SU-DHL-6 (cell line): ENCODE results near the gene VAMP1.
A peak's percentile ranks its signal among the peaks of the same experiment; 100 is the strongest.

Source experiments
- H2AFZ ChIP-seq: fragments of 200-600 bp; sonication (generic); 2 replicates; pipeline ENCODE4 v1.6.1; 2014; ENCODE audit warnings: low read depth, mild to moderate bottlenecking, moderate library complexity, mixed read lengths, antibody characterized with exemption, low read length; ENCODE audit not compliant: severe bottlenecking
- H3F3A ChIP-seq: fragments of 200-600 bp; shearing (Covaris generic); 2 replicates; pipeline ENCODE4 v1.6.0; 2016; ENCODE audit warnings: antibody characterized with exemption, mild to moderate bottlenecking; ENCODE audit not compliant: insufficient read depth
- H3K27ac ChIP-seq: fragments of 200-600 bp; sonication (generic); 2 replicates; pipeline ENCODE4 v1.5.1; 2016; ENCODE audit warnings: low read depth, mild to moderate bottlenecking, low read length, moderate library complexity, mixed read lengths
- H3K27me3 ChIP-seq: fragments of 200-600 bp; sonication (generic), shearing (Covaris generic); 2 replicates; pipeline ENCODE4 v1.6.0; 2014; ENCODE audit warnings: mild to moderate bottlenecking, low read length
- H3K36me3 ChIP-seq: fragments of 200-600 bp; sonication (generic); 2 replicates; pipeline ENCODE4 v1.6.1; 2014; ENCODE audit warnings: mild to moderate bottlenecking, low read length, mixed read lengths
- H3K4me2 ChIP-seq: fragments of 300-600, 200-600 bp; shearing (Covaris generic), sonication (generic); 2 replicates; pipeline ENCODE4 v1.6.0; 2014; ENCODE audit warnings: low read length, low read depth, mild to moderate bottlenecking; ENCODE audit not compliant: poor library complexity, severe bottlenecking
- H3K4me3 ChIP-seq: fragments of 200-600 bp; sonication (generic); 2 replicates; pipeline ENCODE4 v1.5.1; 2014; ENCODE audit warnings: antibody characterized with exemption, low read length, mild to moderate bottlenecking, mixed read lengths; ENCODE audit not compliant: insufficient read depth, poor library complexity, severe bottlenecking
- H3K79me2 ChIP-seq: fragments of 200-600 bp; sonication (generic); 2 replicates; pipeline ENCODE4 v1.6.1; 2014; ENCODE audit warnings: mild to moderate bottlenecking, low read length, moderate library complexity; ENCODE audit not compliant: insufficient read depth
- H3K9ac ChIP-seq: fragments of 200-600 bp; sonication (generic); 2 replicates; pipeline ENCODE4 v1.7.0; 2014; ENCODE audit warnings: mild to moderate bottlenecking, low read length
- H3K9me2 ChIP-seq: fragments of 200-600 bp; sonication (generic); replicated peaks from 2 replicates; pipeline ENCODE4 v1.6.1; 2014; ENCODE audit warnings: low read length; ENCODE audit not compliant: insufficient read depth
- H3K9me3 ChIP-seq: fragments of 200-600 bp; sonication (generic); 2 replicates; pipeline ENCODE4 v1.6.1; 2014; ENCODE audit warnings: low read length, mixed read lengths; ENCODE audit not compliant: insufficient read depth
- H4K20me1 ChIP-seq: fragments of 200-600 bp; sonication (generic); 2 replicates; pipeline ENCODE4 v1.6.1; 2014; ENCODE audit warnings: low read depth, mild to moderate bottlenecking, antibody characterized with exemption, low read length, moderate library complexity, mixed read lengths
- EZH2phosphoT487 ChIP-seq: fragments of 200-600 bp; sonication (generic), shearing (Covaris generic); conservative IDR thresholded peaks from 2 replicates; pipeline ENCODE4 v1.6.1; 2018; ENCODE audit warnings: mild to moderate bottlenecking, antibody characterized with exemption, low read length, moderate library complexity, mixed read lengths
- TF ChIP-seq, protein P1 (sequence below): fragments of 200-600 bp; sonication (generic); IDR thresholded peaks from one replicate; pipeline ENCODE4 v1.5.1; 2017; ENCODE audit warnings: antibody characterized with exemption, mild to moderate bottlenecking, low read length, moderate library complexity; ENCODE audit not compliant: insufficient read depth, poor library complexity, severe bottlenecking

VAMP1 gene

DNA sequence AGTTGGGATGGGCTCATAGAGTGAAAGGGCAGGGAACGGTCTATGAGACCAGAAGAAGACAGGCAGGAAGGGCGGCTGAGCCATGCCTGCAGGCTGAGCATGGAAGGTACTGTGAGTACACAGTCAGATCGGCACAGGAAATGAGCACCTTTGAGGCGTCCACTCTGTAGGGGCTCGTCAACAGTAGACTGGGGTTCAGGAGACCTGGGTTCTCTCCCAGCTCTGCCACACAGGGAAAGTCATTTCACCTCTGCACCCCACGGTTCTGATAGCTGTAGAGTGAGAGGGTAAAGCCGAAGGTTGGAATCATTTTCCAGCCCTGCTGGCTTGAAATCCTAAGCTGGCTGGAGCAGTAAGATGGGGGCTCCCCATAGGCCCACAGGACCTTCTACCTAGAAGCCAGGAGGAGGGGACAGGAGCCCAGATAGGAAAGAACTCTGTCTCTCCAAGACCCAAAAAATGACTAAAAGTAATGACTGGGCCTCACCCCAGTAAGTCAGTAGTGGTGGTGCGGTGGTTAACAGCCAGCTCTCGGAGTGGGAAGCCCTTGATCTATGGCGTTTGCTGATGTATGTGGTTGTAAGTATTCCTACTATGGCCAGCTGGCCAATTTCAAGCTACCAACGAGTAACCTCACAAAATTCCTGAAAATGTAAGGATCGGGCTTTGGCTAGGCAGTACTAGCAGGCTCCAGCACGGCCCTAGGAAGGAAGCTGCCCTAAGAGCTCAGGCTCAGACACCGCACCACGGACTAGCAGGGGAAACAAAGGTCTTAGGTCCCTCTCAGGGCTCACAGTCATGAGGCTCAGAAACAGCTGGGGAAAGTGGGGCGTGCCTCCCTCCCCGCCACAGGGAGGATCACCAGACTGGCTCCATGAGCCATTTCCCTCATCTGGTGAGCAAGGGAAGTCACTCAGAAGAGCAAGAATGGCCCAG lies 36.0 kb downstream of the VAMP1 start:
- no peaks in the 10 kb centered on the region for H3K79me2 ChIP-seq
- H3K27ac ChIP-seq = peak overlapping the region; percentile 95
- H4K20me1 ChIP-seq = no peaks in the 10 kb centered on the region
- no peak overlapping the region for H2AFZ ChIP-seq
- H3K9me2 ChIP-seq = no peaks in the 10 kb centered on the region
- H3K27me3 ChIP-seq = no peaks in the 10 kb centered on the region
- H3K4me2 ChIP-seq = peak overlapping the region; percentile 64
- peak overlapping the region; percentile 39 for H3K9ac ChIP-seq
- peaks cover 50% of the 10 kb centered on the region for H3F3A ChIP-seq
- H3K36me3 ChIP-seq = no peaks in the 10 kb centered on the region
- H3K4me3 ChIP-seq = no peak overlapping the region
- no peaks in the 10 kb centered on the region for H3K9me3 ChIP-seq
- TF ChIP-seq EZH2phosphoT487 = no peak
- TF ChIP-seq, protein P1, sequence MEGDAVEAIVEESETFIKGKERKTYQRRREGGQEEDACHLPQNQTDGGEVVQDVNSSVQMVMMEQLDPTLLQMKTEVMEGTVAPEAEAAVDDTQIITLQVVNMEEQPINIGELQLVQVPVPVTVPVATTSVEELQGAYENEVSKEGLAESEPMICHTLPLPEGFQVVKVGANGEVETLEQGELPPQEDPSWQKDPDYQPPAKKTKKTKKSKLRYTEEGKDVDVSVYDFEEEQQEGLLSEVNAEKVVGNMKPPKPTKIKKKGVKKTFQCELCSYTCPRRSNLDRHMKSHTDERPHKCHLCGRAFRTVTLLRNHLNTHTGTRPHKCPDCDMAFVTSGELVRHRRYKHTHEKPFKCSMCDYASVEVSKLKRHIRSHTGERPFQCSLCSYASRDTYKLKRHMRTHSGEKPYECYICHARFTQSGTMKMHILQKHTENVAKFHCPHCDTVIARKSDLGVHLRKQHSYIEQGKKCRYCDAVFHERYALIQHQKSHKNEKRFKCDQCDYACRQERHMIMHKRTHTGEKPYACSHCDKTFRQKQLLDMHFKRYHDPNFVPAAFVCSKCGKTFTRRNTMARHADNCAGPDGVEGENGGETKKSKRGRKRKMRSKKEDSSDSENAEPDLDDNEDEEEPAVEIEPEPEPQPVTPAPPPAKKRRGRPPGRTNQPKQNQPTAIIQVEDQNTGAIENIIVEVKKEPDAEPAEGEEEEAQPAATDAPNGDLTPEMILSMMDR = no peak

DNA sequence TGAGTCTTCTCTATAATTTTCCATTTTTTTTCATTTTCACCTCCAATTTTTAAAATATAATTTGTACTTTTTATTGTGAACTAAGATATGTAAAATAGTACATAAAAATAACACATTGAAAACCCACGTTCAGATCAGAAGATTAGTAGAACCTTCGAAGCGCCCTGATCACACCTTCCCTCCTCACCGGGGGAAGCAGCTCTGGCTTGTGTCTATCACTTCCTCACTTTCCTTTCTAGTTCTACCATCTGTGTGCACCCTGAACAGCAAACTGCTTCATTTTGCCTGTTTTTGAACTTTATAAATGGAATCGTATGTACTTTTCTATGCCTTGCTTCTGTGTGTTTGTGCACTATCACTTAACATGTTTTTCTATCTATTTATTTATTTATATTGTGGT lies 37.5 kb downstream of the VAMP1 start:
- peak overlapping the region; percentile 14; the same call in 1 of the 2 replicates for H3K9ac ChIP-seq
- H4K20me1 ChIP-seq = no peaks in the 10 kb centered on the region
- H3K27ac ChIP-seq = peak overlapping the region; percentile 95
- no peaks in the 10 kb centered on the region for H3K27me3 ChIP-seq
- TF ChIP-seq, protein P1 = no peak
- no peak for TF ChIP-seq EZH2phosphoT487
- H3K79me2 ChIP-seq = no peaks in the 10 kb centered on the region
- H3K4me2 ChIP-seq = peak overlapping the region; percentile 64
- H2AFZ ChIP-seq = no peak overlapping the region
- no peaks in the 10 kb centered on the region for H3K9me2 ChIP-seq
- peak overlapping the region; percentile 12 for H3K4me3 ChIP-seq
- no peaks in the 10 kb centered on the region for H3K9me3 ChIP-seq
- H3K36me3 ChIP-seq = no peaks in the 10 kb centered on the region
- peaks cover 53% of the 10 kb centered on the region for H3F3A ChIP-seq

DNA sequence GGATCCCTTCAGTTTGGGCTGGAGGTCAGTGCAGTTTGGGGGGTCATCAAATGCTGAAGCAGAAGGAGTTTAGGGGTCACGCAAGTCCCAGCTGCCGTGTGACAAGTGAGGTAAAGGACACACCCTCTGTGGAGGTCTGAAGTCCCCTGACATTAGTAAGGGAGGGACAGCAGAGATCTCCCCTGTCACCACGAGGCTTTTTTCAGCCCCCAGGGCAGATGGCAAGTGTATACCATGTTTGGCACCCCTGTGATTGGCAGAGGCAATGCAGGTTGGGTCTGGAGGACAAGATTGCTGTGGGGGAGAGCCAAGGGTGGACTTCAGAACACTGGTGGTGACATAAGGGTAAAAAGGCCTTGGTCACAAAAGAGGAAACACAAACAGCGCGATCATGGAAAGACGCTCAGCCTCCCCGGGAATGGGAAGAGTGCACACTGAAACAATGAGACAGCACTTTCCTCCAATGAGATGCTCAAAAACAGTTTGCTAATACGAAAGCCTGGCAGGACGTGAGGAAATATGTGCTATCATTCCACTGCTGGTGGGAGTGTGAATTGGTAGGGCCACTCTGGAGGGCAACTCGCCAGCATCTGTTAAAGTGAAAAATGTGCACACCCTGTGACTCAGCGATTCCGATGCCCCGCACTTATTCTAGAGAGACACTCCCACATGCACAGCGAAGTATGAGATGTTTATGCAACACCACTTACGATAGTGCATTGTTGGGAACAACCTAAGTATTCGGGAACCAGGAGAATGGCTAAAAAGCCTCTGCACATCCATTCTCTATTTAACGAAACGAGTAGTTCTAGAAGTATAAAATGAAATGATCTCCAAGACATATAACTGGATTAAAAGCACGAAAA lies 40.1 kb downstream of the VAMP1 start:
- H3K9ac ChIP-seq = peak overlapping the region; percentile 52
- no peaks in the 10 kb centered on the region for H3K9me2 ChIP-seq
- H3K9me3 ChIP-seq = no peaks in the 10 kb centered on the region
- no peaks in the 10 kb centered on the region for H3K27me3 ChIP-seq
- no peaks in the 10 kb centered on the region for H4K20me1 ChIP-seq
- H3F3A ChIP-seq = peaks cover 80% of the 10 kb centered on the region
- peak overlapping the region; percentile 47 for H3K4me2 ChIP-seq
- no peak overlapping the region for H3K4me3 ChIP-seq
- no peaks in the 10 kb centered on the region for H3K79me2 ChIP-seq
- H3K36me3 ChIP-seq = no peaks in the 10 kb centered on the region
- H3K27ac ChIP-seq = peak overlapping the region; percentile 95
- TF ChIP-seq EZH2phosphoT487 = no peak
- TF ChIP-seq, protein P1 = no peak
- peak overlapping the region; percentile 80 for H2AFZ ChIP-seq
